MCF 10A (cell line): Measurements from ENCODE around the gene SHISA7. TPM values are rescaled to one million over a fixed set of nuclear protein-coding genes. Genes with fewer than 3 reads are reported as not detected.

Source experiments
- BruUV-seq: library from RNA; stranded (reverse); fragments of 400-500 nt; replicated peaks from 2 replicates; lab custom pipeline; 2021; lab: Mats Ljungman, UMichigan
- CTCF ChIA-PET: fragments of 300-600 bp; sonication (Branson Sonifier 250); formaldehyde crosslinking; extraction: SDS; loops from one replicate; lab custom pipeline; 2021; ENCODE audit warnings: antibody characterized with exemption, inconsistent platforms; lab: Yijun Ruan, JAX
- POLR2A ChIA-PET: fragments of 300-600, 350-650 bp; sonication (Branson Sonifier 250); formaldehyde crosslinking; extraction: SDS; loops from one replicate; lab custom pipeline; 2020; ENCODE audit warnings: antibody characterized with exemption, inconsistent platforms; lab: Yijun Ruan, JAX
- DNase-seq: peaks from one replicate; pipeline ENCODE4 v3.0.0-alpha.2; 2018; ENCODE audit not compliant: unreplicated experiment
- H3K27ac Mint-ChIP-seq: one replicate; pipeline ENCODE4 v1.8.0; 2022; ENCODE audit warnings: mild to moderate bottlenecking, low read depth, mixed read lengths; ENCODE audit not compliant: unreplicated experiment
- H3K27me3 Mint-ChIP-seq: one replicate; pipeline ENCODE4 v1.8.0; 2022; ENCODE audit warnings: mixed read lengths; ENCODE audit not compliant: insufficient read depth, unreplicated experiment
- H3K36me3 Mint-ChIP-seq: one replicate; pipeline ENCODE4 v1.8.0; 2022; ENCODE audit warnings: mild to moderate bottlenecking, moderate library complexity, mixed read lengths; ENCODE audit not compliant: insufficient read depth, unreplicated experiment
- H3K4me1 Mint-ChIP-seq: one replicate; pipeline ENCODE4 v1.8.0; 2022; ENCODE audit warnings: mixed read lengths; ENCODE audit not compliant: insufficient read depth, unreplicated experiment
- H3K4me3 Mint-ChIP-seq: one replicate; pipeline ENCODE4 v1.8.0; 2022; ENCODE audit warnings: mild to moderate bottlenecking, moderate library complexity, mixed read lengths; ENCODE audit not compliant: unreplicated experiment
- H3K9me3 Mint-ChIP-seq: one replicate; pipeline ENCODE4 v1.8.0; 2022; ENCODE audit warnings: mixed read lengths; ENCODE audit not compliant: unreplicated experiment
- intact Hi-C: fragments of 100-400 bp; cut with micrococcal nuclease; formaldehyde crosslinking; loops from 2 replicates; pipeline ENCODE4 v1.14.1; 2022
- total RNA-seq: library from RNA; stranded (reverse); gene quantifications from 2 replicates; pipeline ENCODE4 v1.2.3, GENCODE V29; 2022
- TF ChIP-seq, protein P1 (sequence below): fragments of 200-600 bp; IDR thresholded peaks from one replicate; pipeline ENCODE4 v1.8.0; 2022; ENCODE audit warnings: antibody characterized with exemption, mild to moderate bottlenecking; ENCODE audit not compliant: unreplicated experiment

Gene SHISA7
- total RNA-seq, 1 experiment from 2014 or later = not detected

DNA sequence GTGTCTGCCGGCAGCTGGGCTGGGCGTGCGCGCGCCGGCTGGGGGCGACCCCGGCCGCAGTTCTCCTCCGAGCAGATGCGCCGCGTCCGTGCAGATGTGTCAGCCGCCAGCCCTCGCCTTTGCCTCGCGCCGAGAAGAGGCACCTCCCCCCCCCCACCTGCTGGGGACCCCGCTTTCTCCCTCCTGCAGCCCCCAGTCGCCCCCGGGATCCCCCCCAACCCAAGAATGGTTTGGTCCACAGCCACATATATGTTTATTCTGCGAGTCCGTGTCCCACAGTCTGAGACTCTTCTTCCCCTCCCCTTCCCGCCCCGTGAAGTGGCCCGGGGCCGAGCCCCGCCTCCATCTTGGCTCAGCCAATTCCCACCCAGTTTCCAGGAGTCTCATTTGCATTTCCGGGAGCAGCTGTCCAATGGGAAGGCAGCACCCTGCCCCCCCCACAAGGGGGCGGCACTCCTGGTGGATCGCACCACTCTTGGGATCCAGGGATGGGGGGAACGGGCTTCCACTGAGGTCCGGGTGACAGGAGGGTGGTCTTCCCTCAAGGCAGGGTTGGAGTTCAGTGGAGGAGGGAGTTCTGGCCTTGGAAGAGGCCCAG, 9.7 kb upstream of the SHISA7 start:
- Mint-ChIP-seq H3K4me3 (peak overlapping the region; percentile 4), H3K36me3 (peaks cover 8% of the 10 kb centered on the region), H3K9me3 (no peaks in the 10 kb centered on the region), H3K4me1 (no peaks in the 10 kb centered on the region), H3K27me3 (peaks cover 12% of the 10 kb centered on the region), H3K27ac (no peak overlapping the region)
- no TSS peak for BruUV-seq
- CTCF ChIA-PET = interaction anchor here (0.6 to 2.5 kb wide), 12 partner anchors 15 to 312 kb away, joined by 3 to 12 read pairs (median 5); no protein-coding TSS in a partner anchor
- DNase-seq = peak; percentile 71
- POLR2A ChIA-PET = interaction anchor here (0.9 to 1.4 kb wide), 3 partner anchors 9 to 69 kb away, joined by 3 to 6 read pairs (median 4); partner anchors contain the start of genes ISOC2, TMEM238 and ZNF628
- intact Hi-C loops = no loop called here
- TF ChIP-seq, protein P1, sequence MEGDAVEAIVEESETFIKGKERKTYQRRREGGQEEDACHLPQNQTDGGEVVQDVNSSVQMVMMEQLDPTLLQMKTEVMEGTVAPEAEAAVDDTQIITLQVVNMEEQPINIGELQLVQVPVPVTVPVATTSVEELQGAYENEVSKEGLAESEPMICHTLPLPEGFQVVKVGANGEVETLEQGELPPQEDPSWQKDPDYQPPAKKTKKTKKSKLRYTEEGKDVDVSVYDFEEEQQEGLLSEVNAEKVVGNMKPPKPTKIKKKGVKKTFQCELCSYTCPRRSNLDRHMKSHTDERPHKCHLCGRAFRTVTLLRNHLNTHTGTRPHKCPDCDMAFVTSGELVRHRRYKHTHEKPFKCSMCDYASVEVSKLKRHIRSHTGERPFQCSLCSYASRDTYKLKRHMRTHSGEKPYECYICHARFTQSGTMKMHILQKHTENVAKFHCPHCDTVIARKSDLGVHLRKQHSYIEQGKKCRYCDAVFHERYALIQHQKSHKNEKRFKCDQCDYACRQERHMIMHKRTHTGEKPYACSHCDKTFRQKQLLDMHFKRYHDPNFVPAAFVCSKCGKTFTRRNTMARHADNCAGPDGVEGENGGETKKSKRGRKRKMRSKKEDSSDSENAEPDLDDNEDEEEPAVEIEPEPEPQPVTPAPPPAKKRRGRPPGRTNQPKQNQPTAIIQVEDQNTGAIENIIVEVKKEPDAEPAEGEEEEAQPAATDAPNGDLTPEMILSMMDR = peak; percentile 8

DNA sequence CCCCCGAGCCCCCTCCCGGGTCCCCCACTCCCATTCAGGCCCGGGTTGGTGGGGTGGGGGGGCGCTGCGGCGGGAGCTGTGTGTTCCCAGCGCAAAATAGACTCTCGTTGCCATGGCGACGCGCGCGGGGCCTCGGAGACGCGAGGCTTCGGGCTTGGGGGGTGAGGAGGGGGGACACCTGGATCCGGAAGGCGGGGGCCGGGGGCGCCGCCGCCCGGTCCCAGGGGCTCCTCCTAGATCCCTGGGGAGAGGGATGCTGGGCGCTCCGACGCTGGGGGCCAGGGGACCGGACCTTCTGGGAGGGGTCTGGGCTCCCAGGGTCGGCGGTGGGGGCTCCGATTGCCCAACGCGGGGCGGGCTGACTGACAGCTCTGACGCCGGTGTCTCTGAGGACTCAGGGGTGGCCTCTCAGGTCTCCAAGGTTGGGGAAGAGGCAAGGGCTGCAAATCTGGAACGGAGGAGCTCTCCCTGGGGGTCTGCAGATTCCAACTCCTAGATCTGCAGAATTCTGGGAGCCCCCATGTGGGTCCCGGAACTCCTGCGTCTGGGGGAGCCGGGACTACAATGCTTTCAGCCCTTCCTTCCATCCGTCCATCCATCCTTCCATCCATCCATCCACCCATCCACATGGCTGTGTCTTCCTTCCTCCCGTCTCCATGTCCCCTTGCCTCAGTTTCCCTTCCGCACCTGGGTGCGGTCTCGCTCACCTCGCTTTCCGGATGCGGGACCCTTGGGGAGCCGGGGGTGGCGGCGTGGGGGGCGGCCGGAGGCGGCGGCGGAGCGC, 9.1 kb upstream of the SHISA7 start:
- Mint-ChIP-seq H3K9me3 (no peaks in the 10 kb centered on the region), H3K27ac (no peak overlapping the region), H3K36me3 (peaks cover 8% of the 10 kb centered on the region), H3K4me1 (no peaks in the 10 kb centered on the region), H3K4me3 (peak overlapping the region; percentile 63), H3K27me3 (peaks cover 12% of the 10 kb centered on the region)
- DNase-seq = no peak
- ChIA-PET POLR2A (interaction anchor here (0.6 kb wide), 1 partner anchor 225 kb away, joined by 3 read pairs; no protein-coding TSS in a partner anchor), CTCF (interaction anchor here (0.5 to 1.5 kb wide), 6 partner anchors 23 to 288 kb away, joined by 3 to 5 read pairs (median 3); no protein-coding TSS in a partner anchor)
- intact Hi-C loops = no loop called here
- BruUV-seq = no TSS peak
- TF ChIP-seq, protein P1 = no peak

DNA sequence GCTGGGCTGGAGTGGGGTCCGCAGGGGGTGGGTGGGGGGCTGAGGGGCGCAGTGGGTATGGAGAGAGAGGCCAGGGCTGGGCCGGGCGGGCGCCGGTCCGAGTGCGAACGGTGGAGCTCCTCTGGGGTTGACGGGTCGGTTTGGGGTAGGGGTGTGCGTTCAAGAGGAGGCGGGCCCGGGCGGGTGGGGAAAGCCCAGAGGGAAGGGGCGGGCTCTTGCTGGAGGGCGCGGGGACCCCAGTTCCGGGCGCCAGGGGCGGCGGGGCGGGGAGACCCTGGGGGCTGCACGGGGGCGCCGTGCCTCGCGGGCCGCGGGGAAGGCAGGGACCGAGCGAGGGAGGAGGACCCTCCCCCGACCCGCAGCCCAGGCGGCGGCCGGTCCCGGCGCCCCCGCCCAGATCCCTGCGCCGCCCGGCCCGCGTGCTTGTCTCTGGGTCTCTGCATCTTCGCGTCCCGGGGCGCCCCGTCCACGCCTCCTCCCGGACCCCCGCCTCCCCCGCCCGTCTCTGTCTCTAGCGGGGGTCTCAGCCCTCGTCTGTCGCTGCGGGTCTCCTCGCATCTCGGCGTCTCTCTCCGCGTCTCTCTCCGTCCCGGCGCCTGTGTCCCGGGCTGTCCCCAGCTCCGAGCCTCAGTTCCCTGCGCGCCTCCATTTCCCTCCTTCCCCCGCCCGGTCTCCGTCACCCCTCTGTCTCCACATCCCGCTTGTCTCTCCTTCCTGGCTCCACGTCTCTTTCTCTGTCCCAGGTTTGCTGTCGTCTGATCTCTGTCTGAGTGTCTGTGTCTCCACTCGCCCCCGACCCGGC, 8.3 kb upstream of the SHISA7 start:
- BruUV-seq = no TSS peak
- intact Hi-C loops = no loop called here
- H3K4me3 Mint-ChIP-seq = peak overlapping the region; percentile 63

More for the DNA sequence above, 8.3 kb upstream of the SHISA7 start:
- Mint-ChIP-seq H3K27me3 (peaks cover 12% of the 10 kb centered on the region), H3K9me3 (no peaks in the 10 kb centered on the region), H3K27ac (no peak overlapping the region), H3K4me1 (no peaks in the 10 kb centered on the region), H3K36me3 (peaks cover 2% of the 10 kb centered on the region)
- ChIA-PET CTCF (interaction anchor here (0.5 to 0.7 kb wide), 2 partner anchors 24 to 287 kb away, joined by 3 read pairs; no protein-coding TSS in a partner anchor), POLR2A (interaction anchor here (0.6 kb wide), 1 partner anchor 226 kb away, joined by 3 read pairs; no protein-coding TSS in a partner anchor)
- TF ChIP-seq, protein P1 = no peak
- DNase-seq = no peak
